A549 (cell line): ENCODE results near the gene CEP112. TPM values are rescaled to one million over a fixed set of nuclear protein-coding genes. Genes with fewer than 3 reads are reported as not detected.

Experiments used
- ATAC-seq, 2 experiments: fragments of 200-7000 bp in 1 of 2; fragments of >200 bp in 1 of 2; cut with Nextera tagmentation in 1 of 2; cut with Tn5 transposase in 1 of 2; 3 replicates each; pipeline versions ENCODE4 v1.8.0 to v1.9.1; 2018 to 2020; ENCODE audit warnings: mild to moderate bottlenecking in 1 of 2, moderate library complexity in 1 of 2
- CTCF ChIA-PET: fragments of 300-600 bp; sonication (Branson Sonifier 250); formaldehyde crosslinking; extraction: SDS; loops from one replicate; lab custom pipeline; 2021; ENCODE audit warnings: antibody characterized with exemption, inconsistent platforms; lab: Yijun Ruan, JAX
- POLR2A ChIA-PET: fragments of 350-600 bp; formaldehyde crosslinking; extraction: SDS; loops from one replicate; lab custom pipeline; 2021; ENCODE audit warnings: antibody characterized with exemption, inconsistent platforms; lab: Yijun Ruan, JAX
- DNase-seq, 2 experiments: peaks; one replicate each; pipeline versions ENCODE4 v3.0.0 to v3.0.0-alpha.2; 2011 to 2016; ENCODE audit warnings: low read depth in 1 of 2, low spot score in 1 of 2
- FAIRE-seq: peaks from 2 replicates; lab custom pipeline; 2011; peaks lifted over from hg19 to GRCh38; lab: Jason Lieb, UNC
- H3K27ac ChIP-seq, 2 experiments: fragments of >200 bp; sonication (Bioruptor Twin); formaldehyde crosslinking; 3 replicates each; pipeline ENCODE4 v1.5.1; 2016 to 2017
- H3K4me1 ChIP-seq: fragments of >200 bp; sonication (Bioruptor Twin); formaldehyde crosslinking; 3 replicates; pipeline ENCODE4 v1.6.1; 2016
- H3K4me2 ChIP-seq: fragments of >200 bp; sonication (Bioruptor Twin); formaldehyde crosslinking; 3 replicates; pipeline ENCODE4 v1.6.1; 2016
- H3K4me3 ChIP-seq: fragments of >200 bp; sonication (Bioruptor Twin); formaldehyde crosslinking; 3 replicates; pipeline ENCODE4 v1.5.1; 2016
- H3K9me3 ChIP-seq: fragments of >200 bp; sonication (Bioruptor Twin); formaldehyde crosslinking; 3 replicates; pipeline ENCODE4 v1.6.1; 2016
- BCL3 ChIP-seq: fragments of >200 bp; sonication (Bioruptor Twin); formaldehyde crosslinking; IDR thresholded peaks from 3 replicates; pipeline ENCODE4 v1.6.1; 2016
- CHD2 ChIP-seq: fragments of 150-350 bp; IDR thresholded peaks from 2 replicates; pipeline ENCODE4 v1.6.1; 2014; ENCODE audit warnings: low read length; ENCODE audit not compliant: partially characterized antibody
- CHD4 ChIP-seq: fragments of 200-600 bp; sonication (generic); IDR thresholded peaks from 2 replicates; pipeline ENCODE4 v1.6.1; 2016; ENCODE audit warnings: antibody characterized with exemption, mild to moderate bottlenecking, borderline replicate concordance
- CTCF ChIP-seq: fragments of >200 bp; sonication (Bioruptor Twin); formaldehyde crosslinking; IDR thresholded peaks from 3 replicates; pipeline ENCODE4 v1.5.1; 2016
- E2F6 ChIP-seq: IDR thresholded peaks from 2 replicates; pipeline ENCODE4 v1.6.1; 2012; ENCODE audit warnings: low read depth, borderline replicate concordance
- EHMT2 ChIP-seq: fragments of 200-600 bp; sonication (generic); IDR thresholded peaks from 2 replicates; pipeline ENCODE4 v1.6.1; 2016; ENCODE audit warnings: antibody characterized with exemption, low read depth, mild to moderate bottlenecking, moderate library complexity
- EP300 ChIP-seq, 2 experiments: fragments of >200 bp; sonication (Bioruptor Twin); formaldehyde crosslinking; IDR thresholded peaks; 2 replicates in 1 of 2; 3 replicates in 1 of 2; pipeline ENCODE4 v1.6.1; 2016 to 2017
- HOXB13 ChIP-seq: fragments of 250-450 bp; sonication (Bioruptor Pico); IDR thresholded peaks from 2 replicates; pipeline ENCODE4 v1.5.0; 2020; ENCODE audit warnings: low read depth, mild to moderate bottlenecking, moderate library complexity
- HOXB5 ChIP-seq: fragments of 250-450 bp; sonication (Bioruptor Pico); IDR thresholded peaks from 2 replicates; pipeline ENCODE4 v1.5.0; 2020; ENCODE audit warnings: mild to moderate bottlenecking, moderate library complexity
- JUNB ChIP-seq: fragments of >200 bp; sonication (Bioruptor Twin); formaldehyde crosslinking; IDR thresholded peaks from 2 replicates; pipeline ENCODE4 v1.6.1; 2016
- MAX ChIP-seq: IDR thresholded peaks from 2 replicates; pipeline ENCODE4 v1.6.1; 2012
- PBX3 ChIP-seq: IDR thresholded peaks from 2 replicates; pipeline ENCODE4 v1.6.1; 2012
- POLR2AphosphoS2 ChIP-seq: conservative IDR thresholded peaks from 2 replicates; pipeline ENCODE4 v1.6.1; 2012; ENCODE audit warnings: low read length, improper control_type of control experiment, inconsistent platforms
- RARB ChIP-seq: fragments of 250-450 bp; sonication (Bioruptor Pico); IDR thresholded peaks from 2 replicates; pipeline ENCODE4 v1.8.0; 2021; ENCODE audit warnings: mild to moderate bottlenecking, moderate library complexity
- REST ChIP-seq: fragments of 200-600 bp; sonication (generic); IDR thresholded peaks from 2 replicates; pipeline ENCODE4 v1.6.1; 2016; ENCODE audit warnings: antibody characterized with exemption, mild to moderate bottlenecking, moderate library complexity
- RFX5 ChIP-seq: fragments of 450-650 bp; IDR thresholded peaks from 2 replicates; pipeline ENCODE4 v1.7.1; 2014; ENCODE audit warnings: antibody characterized with exemption, mild to moderate bottlenecking, moderate library complexity
- USF2 ChIP-seq: fragments of 450-650 bp; IDR thresholded peaks from 2 replicates; pipeline ENCODE4 v1.6.1; 2014; ENCODE audit warnings: antibody characterized with exemption
- ZNF302 ChIP-seq: fragments of 250-450 bp; sonication (Bioruptor Pico); IDR thresholded peaks from 2 replicates; pipeline ENCODE4 v1.9.0; 2021; ENCODE audit warnings: inconsistent platforms, mild to moderate bottlenecking, moderate library complexity
- WGBS: methylation state at CpG from one replicate; pipeline ENCODE4 v1.1.6; 2017; ENCODE audit errors: missing lambda C conversion rate; 5-methylcytosine and 5-hydroxymethylcytosine counted together
- polyA plus RNA-seq, 4 experiments: library from polyadenylated mRNA; depleted of rRNA in 3 of 4; stranded (reverse); fragments of >200 nt; fragmentation: RNase III in 1 of 4; extraction: RNeasy Plus Mini Kit Qiagen cat#74134 plus additional on column Dnase treatment in 1 of 4; gene quantifications; 2 replicates in 3 of 4; 3 replicates in 1 of 4; pipeline ENCODE4 v1.2.3, GENCODE V29; 2011 to 2017

The CEP112 gene
- polyA plus RNA-seq, 2 of the 4 experiments (the other 2 are of a cell fraction): 9.6 to 15.2 TPM

GRCh38 chr17:65963179-65963578 lies 228.8 kb downstream of the CEP112 start:
- Histone ChIP-seq H3K4me2 (no peak overlapping the region), H3K4me3 (no peak overlapping the region), H3K9me3 (no peaks in the 10 kb centered on the region), H3K4me1 (no peaks in the 10 kb centered on the region), H3K27ac (no peak overlapping the region)
- FAIRE-seq (peak; percentile 23), DNase-seq (no peak), ATAC-seq (no peak)
- no peak for TF ChIP-seq EHMT2
- TF ChIP-seq E2F6: no peak
- no peak for TF ChIP-seq REST
- TF ChIP-seq RFX5: no peak
- TF ChIP-seq ZNF302 (CRISPR knock-in tag): no peak
- TF ChIP-seq USF2: no peak
- no peak for TF ChIP-seq POLR2AphosphoS2
- TF ChIP-seq CHD2: no peak
- TF ChIP-seq JUNB: no peak
- TF ChIP-seq HOXB5 (CRISPR knock-in tag): no peak
- TF ChIP-seq EP300 (IDR thresholded peaks at IDR 0.05): no peak
- TF ChIP-seq CTCF: no peak
- TF ChIP-seq MAX: no peak
- TF ChIP-seq PBX3: no peak
- no peak for TF ChIP-seq RARB
- TF ChIP-seq CHD4: no peak
- no peak for TF ChIP-seq HOXB13
- no peak for TF ChIP-seq BCL3
- CTCF ChIA-PET: interaction anchor here (0.6 kb wide), 1 partner anchor 47 kb away, joined by 4 read pairs; no protein-coding TSS in a partner anchor
- POLR2A ChIA-PET: no interaction called here
- WGBS: 87% methylated on average over 3 of the region's 3 CpGs
